ENCODE data around the gene JHY.
A peak's percentile ranks its signal among the peaks of the same experiment; 100 is the strongest.
"Not testable (repeated sequence)": the region's sequence is repeated elsewhere in the genome, so short reads cannot be mapped to it uniquely, and the experiment has no call there.

JHY gene

DNA sequence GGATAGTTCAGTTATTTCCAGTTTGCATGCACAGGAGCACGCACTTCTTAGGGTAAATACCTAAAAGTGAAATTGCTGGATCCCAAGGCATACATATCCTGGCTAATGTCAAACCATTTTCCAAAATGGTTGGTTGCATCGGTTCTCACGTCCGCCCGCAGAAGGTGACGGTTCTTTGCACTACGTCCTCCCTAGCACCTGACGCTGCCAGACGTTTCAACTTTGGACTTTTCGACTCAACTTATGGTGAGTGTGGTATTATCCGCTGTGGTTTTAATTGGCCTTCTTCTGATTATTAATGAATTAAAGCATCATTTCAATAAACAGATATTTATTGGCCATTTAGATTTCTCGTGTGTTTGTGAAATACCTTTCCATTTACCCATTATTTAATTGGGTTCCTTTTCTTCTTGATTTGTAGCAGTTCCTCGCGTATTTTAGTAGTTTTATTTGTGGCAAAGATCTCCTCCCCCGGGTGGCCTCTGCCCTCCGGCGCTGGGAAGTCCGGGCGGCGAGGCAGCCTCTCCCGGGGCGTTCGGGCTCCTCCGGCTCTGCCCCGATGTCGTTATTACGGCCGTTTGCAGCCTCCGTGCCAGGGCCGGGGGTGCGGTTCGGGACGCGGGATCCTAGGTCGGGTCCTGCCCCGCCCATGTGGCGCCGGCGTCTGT, at the start of gene JHY:
Gene JHY (plus strand): TSS at position 571 of the 668 bp plus-strand sequence. CDS start 3,091 bp downstream, outside the sequence.
- DNase-seq: no peak

DNA sequence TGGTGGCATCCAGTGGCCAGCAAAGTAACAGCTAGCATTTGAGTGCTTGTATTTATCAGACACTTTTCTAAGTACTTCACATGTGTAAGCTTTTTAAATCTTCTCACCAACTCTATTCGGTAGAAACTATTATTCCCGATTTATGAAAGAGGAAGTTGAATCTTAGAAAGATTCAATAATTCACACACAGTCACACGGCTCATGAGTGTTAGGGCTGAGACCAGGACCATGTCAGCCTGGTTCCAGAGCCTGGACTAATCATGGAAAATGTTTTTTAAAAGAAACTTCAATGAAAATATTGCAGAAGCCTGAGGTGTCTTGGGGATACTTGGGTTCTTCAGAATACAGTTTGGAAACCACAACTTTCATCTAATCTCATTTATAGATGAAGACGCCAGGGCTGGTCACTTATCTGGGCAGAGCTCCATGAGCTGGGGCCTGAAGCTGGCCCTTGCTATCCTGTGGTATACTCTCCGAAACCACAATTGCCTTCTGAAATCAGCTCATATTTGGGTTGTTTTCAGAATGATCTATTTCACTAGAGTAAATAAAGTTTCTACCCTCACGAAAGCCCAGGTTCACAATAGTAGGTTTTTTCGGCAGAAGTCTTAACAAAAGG, 48.6 kb upstream of the JHY start:
- DNase-seq: no peak

DNA sequence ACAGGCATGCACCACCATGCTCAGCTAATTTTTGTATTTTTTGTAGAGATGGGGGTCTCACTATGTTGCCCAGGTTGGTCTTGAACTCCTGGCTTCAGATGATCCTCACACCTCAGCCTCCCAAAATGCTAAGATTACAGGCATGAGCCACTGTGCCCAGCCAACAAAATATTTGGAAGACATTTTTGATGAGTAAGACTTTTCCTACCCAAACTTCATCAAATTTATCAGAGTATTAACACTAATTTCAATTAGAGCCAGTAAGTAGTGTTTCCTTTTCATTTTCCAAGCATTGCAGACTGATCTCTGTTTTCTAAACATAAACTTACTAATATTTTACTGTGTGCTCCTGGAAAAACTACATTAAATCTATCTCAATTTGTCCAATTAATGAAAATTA, 45.6 kb upstream of the JHY start:
- no peak for DNase-seq

DNA sequence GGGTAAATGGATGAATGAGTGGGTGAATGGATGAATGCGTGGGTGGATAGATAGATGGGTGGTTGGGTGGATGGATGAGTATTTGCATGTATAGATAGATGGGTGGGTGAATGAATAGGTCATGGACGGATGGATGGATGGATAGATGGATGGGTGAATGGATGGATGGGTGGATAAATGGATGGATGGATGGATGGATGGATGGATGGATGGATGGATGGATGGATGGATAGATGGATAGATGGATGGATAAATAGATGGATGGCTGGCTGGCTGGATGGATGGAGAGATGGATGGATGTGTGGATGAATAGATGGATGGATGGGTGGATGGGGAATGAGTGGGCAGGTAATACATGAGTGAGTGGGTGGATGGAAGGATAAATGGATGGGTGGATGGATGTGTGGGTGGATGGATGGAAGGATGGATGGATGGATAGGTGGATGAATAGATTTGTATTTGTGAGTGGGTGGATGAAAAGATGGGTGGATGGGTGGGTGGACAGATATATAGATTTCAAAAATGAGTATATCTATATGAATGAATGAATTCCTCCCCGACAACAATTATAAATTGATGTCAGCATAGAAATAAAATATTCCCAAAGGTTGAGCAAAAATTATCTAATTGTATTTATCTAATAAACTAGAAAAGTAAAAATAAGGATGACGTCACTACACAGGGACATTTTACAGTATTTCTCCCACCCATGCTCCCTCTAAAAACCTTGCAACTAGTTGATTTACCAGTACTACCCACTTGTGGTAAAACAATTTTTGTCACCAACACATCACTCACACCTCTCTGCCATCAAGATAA, 44.8 kb upstream of the JHY start:
- DNase-seq: no peak

DNA sequence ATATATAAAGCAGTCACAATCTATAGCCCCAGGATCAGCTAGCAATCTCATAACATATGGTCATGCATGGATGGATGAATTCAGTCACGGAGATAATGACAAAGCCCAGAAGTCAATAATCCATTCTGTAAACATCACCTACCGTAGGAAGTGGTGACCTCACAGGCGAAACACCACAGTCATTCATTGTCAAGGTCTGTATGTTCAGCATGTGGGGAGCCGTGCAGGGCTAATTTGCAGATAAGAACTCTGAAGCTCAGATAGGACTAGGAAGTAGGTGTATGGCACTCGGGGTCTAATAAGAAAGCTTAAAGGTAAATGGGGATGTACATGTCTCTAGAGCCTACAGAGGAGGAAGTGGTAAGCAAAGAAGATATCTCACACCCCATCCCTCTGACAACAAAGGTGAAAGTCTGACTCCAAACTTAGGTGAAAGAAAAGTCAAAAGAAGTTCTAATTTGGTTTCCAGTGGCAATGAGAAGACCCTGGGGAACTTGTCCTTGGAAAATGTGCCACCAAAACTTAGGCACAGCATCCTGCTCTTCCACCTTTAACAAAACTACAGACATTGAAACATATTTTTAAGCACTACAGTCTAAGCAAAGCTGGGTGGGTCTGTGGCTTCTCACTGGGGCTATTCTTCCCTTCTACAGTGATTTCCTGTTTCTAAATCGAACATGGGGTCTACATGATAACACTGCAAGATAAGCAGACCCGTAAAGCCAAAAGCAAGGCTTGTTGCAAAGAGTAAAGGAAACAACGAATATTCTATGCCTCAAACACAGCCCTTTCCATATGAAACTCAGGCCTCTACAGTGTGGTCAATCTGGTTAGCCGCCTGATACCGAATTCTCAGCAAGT, 39.0 kb upstream of the JHY start:
- DNase-seq: peak; percentile 88

DNA sequence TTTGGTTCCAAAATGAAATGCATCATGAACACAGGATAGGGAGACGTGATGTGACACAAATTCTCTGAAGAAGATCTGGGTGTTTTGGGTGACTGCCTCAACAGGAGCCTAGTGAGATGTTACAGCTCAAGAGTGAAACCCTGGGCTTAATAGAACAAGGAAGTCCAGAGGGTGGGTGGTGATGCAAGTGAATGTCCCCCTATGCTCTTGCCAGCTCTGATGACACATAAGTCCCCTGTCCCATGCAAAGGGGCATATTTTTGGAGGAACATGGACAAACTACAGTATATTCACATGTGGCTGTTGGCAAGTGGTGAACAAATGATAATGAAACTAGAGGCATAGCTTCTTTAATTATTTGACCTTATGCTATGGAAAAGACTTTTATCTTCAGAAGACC, 35.1 kb upstream of the JHY start:
- DNase-seq: no peak

DNA sequence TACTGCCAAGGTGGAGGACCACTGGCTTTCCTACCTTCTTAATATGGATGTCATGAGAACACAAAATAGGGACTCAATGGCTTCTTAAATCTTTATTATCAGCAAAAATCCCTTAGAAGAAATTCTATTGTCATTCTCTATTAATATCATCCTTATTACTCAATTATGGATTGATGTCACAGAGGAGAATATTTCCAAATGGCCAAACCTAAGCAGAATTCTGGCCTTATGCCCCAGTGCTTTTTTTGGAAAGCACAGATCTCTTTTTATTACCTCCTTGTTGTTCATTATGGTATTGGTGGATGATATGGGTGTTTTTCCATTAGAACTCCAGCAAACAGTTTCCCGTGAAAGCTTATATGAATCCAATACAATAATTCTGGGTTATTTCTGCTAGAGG, 34.4 kb upstream of the JHY start:
- no peak for DNase-seq

DNA sequence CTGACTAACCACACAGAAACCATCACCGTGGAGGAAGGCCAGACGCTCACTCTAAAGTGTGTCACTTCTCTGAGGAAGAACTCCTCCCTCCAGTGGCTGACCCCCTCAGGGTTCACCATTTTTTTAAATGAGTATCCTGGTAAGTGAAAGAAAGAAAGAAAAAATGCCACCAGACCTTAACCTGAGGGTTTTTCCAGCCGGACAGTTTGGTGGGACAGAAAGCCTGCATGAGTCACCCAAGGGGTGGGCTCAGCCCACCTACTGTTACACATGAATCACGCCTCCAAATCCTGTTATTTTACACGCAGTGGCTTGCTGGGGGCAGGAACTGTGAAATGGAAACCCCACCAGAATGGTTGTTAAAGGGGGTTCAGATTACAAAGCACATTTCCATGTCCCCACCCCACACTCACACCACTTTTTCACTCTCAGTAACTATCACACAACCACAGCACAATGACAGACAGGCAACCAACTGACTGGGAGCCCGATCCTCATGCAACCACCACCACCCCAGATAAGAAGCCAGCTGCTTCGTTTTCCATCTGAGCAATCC, 32.4 kb upstream of the JHY start:
- DNase-seq: no peak

DNA sequence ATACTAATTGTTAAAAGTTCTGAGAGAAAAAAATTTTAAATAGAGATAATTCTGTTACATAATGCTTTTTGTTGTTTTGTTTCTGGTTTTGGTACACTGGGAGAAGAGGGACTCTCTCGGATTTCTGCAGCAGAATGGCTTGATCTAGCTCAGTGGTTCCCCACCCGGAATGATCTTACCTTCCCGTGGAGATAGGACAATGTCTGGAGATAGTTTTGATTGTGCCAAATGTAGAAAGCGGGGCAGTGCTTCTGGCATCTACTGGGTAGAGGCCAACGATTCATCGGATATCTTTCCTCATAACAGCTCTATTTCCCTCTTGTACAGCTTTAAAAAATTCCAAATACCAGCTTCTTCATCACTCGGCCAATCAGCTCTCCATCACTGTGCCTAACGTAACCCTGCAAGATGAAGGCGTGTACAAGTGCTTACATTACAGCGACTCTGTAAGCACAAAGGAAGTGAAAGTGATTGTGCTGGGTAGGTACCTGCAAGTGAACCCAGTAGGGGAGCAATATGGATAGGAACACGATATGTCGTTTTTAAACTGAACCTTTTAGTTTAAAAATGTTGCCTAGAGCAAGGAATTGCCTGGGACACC, 31.1 kb upstream of the JHY start:
- no peak for DNase-seq

DNA sequence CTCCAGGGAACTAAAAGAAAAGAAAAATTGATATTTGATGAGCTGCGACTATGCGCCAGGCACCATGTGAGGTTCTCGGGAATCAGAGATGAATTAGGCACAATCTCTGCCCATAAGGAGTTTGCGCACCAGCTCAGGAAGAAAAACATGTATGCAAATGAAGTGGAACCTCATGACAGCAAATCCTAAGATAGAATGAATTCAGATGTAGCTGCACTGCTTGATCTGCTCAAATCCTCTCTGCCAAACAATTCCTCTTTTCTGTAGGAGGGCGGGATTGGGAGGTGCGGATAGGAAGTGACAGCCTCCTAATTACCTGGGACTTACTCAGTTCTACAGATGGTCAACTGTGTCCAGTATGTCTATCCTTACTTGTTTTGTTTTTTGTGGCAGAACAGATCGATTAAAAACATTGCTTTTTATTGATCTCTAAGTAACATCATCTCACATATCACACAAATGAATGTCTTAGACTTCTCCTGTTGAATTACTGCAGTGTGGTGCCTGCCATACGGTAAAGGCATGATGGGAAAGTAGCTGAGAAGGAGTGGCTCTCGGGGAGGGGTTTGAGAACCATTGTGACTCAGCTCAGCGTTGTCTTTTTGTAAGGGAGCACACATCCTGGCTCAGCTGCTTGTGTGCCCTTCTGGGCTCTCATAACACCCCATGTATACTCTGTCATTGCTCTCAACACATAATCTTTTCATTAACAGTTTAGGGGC, 30.3 kb upstream of the JHY start:
- no peak for DNase-seq

DNA sequence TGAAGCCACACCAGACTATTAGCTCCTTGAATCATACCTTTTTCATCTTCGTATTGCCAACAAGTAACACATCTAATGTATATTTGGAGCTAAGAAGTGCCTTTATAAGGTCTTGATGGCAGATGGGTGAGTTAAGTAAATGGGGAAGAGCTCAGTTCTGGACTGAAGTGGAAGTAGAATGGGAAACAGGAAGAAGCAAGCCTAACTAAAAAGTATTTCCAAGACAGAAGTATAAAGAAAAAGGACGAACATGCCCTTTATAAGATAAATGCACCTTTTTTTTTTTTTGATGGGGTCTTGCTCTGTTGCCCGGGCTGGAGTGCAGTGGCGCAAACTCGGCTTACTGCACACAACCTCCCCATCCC, 29.8 kb upstream of the JHY start:
- no peak for DNase-seq

DNA sequence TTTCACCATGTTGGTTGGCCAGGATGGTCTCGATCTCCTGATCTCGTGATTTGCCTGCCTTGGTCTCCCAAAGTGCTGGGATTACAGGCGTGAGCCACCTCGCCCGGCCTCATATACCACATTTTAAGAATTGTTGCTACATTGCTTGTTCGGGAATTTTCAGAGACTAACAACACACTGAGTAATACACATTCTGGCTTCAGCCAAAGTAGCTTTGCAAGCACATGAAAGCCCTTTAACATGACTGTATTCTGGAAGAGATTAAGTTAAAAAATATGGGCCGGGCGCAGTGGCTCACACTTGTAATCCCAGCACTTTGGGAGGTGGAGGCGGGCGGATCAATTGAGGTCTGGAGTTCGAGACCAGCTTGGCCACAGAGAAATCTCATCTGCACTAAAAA, 29.3 kb upstream of the JHY start:
- DNase-seq: no peak

DNA sequence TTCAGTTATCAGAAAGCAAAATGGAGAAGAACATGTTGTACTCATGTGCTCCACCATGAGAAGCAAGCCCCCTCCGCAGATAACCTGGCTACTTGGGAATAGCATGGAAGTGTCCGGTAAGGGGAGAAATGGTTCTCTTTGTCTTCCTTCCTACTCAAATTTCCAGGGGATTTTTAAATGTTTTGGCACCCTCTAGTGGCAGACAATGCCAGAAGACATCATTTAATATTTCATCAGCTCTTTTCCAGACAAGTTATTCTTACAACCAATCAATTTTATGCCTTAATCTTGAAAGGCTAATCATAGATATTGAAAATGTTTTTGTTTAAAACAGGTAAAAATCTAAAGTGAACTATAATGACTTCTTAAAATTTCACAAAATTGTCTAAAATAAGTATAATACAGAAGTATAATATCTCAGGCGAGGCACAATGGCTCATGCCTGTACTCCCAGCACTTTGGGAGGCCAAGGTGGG, 28.6 kb upstream of the JHY start:
- DNase-seq: peak; percentile 81

DNA sequence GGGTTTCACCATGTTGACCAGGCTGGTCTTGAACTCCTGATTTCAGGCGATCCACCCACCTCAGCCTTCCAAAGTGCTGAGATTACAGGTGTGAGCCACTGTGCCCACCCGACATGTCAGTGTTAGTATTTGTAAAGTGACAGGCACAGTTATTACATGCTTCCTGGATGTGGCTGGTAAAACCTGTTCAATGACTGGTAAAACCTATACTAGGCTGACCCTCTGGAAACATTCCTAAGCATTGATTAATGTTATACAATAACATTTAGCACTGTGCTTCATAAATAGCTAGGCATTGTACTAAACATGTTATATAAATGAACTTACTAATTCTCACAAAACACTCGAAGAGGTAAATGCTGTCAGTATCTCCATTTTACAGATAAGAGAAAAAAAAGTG, 20.9 kb upstream of the JHY start:
- no peak for DNase-seq

DNA sequence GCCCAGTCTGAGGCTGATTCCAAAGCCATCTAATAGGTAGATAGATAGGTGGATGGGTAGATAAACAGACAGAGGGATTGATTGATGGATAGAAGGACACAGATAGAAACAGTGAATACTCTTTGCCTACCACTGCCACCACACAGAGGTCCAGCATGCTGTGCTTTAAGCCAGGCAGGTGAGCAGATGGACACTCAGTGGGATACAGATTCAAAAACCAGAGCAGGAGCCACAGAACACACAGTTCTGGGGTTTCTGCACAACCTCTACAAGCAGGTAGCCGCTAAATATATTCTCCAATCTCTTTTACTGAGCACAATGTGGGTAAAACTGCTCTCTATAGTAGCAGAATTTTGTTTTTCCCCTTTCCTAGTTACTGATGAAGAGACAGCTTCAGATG, 20.5 kb upstream of the JHY start:
- no peak for DNase-seq

DNA sequence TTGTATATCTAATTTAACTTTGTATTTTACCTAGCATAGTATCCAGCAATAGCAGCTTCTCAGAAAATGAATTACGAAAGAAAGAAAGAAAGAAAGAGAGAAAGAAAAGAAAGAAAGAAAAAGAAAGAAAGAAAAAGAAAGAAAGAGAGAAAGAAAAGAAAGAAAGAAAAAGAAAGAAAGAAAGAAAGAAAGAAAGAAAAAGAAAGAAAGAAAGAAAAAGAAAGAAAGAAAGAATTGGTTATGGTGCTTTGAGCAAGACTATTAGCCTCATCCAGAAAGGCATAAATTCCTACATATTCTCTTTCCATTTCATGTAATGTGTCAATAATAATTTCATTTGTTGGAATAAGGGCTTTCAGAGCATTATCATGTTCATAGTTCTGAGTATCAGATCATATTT, 19.4 kb upstream of the JHY start:
- DNase-seq: not testable (repeated sequence)

DNA sequence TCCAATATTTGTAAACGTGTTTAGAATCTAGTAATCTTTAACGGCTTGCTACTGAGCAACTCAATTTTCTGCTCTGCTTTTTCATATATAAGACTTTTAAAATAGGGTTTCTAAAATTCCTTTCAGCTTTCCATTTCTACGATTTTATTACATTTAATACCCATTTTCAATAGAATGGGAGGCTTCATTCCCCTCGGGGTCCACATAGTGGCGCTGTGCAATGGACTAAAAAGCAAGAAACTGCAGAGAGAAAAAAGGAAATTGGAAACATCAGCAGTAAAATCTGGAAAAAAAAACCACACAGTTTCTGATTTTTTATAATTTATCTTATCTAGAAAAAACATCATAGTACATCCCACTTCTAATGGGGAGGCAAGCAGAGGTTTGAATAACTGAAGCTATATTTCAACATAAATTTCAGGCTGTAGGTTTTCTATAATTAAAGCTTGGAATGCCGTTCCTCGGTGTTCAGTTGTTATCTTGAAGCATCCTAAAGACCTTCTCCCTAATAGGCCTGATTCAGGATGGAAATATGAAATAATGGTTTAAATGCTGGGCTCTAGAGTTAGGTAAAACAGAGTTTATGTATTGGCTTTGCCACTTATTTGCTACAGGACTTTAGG, 18.7 kb upstream of the JHY start:
- DNase-seq: peak; percentile 70

DNA sequence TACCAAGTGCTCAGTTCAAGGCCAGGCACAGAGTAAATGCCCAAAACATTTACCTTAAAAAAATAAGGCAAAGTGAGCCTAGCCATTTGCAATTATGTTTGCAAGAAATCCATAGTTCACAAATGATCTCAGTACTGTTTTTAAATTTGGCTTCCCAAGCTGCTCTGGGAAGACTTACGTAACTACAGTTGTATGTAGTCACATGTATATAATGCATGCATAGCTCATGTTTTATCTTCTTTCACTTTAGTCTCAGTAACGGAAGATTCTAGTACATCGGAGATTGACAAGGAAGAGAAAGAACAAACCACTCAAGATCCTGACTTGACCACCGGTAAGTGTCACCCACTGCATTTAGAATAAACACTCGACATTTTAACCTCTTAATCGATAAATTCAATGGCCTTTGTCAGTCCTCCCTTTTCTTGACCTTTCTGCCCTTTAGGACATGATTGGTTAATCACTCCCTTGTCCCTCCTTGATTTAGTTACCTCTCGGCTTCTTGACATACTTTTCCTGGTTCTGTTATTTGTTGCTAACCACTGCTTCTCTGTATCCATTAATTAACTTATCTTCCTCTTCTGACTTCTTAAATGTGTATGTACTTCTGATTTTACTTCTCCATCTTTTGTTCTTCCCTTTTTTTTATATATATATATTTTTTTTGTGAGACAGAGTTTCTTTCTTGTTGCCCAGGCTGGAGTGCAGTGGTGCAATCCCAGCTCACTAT, 18.0 kb upstream of the JHY start:
- DNase-seq: no peak

DNA sequence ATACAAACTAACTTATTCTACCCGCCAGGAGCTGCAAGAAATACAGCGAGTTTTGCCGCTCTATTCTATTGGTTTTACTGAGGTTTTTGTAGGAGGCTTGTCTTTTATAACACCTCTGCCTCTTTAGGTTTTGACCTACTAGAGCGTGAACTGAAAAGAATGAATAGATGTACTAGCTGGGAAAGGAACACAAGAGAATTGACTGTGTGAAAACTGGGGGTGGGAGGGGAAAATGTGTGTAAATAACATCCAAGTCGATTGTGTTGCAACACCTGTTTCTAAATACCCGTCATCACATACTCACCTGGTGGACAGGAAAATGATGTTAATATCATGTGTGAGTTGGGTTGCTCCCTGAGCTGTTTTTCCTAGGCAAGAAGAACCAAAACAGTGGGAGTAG, 12.9 kb upstream of the JHY start:
- no peak for DNase-seq

DNA sequence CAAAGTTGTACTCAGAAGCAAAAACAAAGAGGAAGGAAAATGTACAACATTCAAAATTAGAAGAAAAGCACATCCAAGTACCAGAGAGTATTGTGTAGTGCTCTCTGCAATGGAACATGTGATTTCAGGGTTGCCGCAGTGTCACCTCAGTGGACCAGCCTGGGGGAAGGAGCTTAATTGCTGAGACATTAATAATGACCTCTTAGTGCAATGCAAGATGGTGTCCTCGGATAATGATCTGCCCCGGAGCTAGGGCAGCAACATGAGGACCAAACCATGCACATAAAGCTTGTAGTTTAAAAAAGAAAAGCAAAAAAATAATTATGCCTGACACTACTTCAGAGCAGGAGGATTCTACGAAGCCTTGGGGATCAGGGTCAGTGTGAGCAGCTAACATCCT, 11.3 kb upstream of the JHY start:
- no peak for DNase-seq

DNA sequence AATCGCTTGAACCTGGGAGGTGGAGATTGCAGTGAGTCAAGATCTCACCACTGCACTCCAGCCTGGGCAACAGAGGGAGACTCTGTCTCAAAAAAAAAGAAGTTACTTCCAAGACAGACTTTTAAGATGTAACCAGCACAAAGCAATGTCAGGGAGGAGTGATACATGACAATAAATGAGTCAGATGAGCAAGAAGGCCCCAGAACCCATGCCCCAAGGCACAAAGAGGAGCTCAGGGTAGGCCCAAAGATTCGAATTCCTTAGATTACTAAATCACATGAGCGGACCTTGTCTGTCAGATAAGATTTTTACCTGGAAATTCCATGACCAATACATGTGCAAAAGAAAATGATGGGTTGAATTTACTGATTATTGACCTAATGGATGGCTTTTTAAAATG, 10.5 kb upstream of the JHY start:
- DNase-seq: no peak

Measured in DMS53 (cell line).